ENCODE results near the gene B3GAT1.
A peak's percentile ranks its signal among the peaks of the same experiment; 100 is the strongest.
"Not testable (repeated sequence)": the region's sequence is repeated elsewhere in the genome, so short reads cannot be mapped to it uniquely, and the experiment has no call there.

Gene B3GAT1, protein sequence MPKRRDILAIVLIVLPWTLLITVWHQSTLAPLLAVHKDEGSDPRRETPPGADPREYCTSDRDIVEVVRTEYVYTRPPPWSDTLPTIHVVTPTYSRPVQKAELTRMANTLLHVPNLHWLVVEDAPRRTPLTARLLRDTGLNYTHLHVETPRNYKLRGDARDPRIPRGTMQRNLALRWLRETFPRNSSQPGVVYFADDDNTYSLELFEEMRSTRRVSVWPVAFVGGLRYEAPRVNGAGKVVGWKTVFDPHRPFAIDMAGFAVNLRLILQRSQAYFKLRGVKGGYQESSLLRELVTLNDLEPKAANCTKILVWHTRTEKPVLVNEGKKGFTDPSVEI

DNA sequence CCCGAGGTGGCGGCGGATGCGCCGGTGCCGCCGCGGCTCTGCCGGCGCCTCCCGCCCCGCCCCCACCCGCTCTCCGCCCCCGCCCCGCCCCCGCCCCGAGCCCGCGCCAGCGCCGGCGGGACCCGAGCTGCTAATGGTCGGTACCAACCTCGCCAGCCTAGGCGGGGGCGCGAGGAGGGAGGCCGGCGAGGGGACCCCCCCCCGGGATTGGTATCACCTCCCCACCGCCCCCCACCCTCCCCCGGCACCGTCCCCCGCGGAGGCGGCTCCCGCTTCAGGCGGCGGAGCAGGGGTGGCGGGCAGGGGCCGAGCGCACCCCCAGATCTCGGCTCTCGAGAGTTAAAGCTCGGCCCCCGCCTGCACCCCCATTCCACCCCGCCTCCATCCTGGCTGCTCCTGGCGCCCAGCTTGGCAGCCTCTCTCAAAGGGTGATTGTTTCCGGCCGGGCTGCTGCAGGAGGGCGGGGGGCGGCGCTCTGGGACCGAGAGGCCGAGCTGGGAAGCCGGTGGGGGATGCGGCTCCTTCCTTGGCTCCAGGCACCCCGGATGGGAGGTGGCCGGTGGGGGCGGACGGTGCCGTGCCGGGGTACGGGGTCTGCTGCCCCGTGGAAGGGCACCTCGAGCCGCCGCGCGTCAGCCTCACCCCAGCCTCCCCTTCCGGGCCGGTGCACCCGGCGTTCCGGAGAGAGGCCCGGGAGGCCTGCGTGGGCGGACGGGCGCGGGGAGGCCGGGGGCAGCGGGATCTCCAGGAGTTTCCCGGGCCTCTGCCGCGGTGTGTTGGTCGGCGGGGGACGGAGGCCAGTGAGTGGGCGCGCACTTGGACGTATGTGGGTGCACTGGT is at the start of gene B3GAT1:
TSS of gene B3GAT1 (minus strand) at position 40 of the 840 bp plus-strand sequence. CDS start 24,583 bp downstream, outside the sequence.
- peak in 1 of 2 experiments; percentile 20 for DNase-seq

DNA sequence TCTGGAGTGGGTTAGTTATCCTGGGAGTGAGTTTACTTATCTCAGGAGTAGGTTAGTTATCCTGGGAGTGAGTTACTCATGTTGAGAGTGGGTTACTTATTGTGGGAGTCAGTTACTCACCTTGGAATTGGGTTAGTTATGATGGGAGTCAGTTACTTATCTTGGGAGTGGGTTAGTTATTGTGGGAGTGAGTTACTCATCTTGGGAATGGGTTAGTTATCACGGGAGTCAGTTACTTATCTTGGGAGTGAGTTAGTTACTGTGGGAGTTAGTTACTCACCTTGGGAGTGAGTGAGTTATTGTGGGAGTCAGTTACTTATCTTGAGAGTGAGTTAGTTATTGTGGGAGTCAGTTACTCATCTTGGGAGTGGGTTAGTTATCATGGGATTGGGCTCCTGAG is 49.6 kb upstream of the B3GAT1 start:
- DNase-seq: no peak

DNA sequence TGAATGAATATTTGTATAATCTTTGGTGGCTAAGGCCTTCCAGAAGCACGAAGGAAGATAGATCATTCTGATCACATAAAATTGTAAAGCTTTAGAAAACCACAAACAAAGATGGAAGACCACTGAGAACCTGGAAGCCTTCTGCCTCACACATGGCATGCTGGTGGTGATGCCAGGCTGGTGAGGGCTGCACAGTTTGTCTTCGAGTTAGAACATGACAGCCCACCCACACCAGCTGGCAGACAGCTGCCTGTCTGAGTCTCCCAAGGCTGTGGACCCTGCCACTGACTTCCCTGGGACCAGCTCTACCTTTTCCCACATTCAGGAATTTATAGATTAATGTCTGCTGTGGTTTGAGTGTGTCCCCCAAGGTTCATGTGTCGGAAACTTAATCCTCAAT is 48.8 kb upstream of the B3GAT1 start:
- no peak for DNase-seq

DNA sequence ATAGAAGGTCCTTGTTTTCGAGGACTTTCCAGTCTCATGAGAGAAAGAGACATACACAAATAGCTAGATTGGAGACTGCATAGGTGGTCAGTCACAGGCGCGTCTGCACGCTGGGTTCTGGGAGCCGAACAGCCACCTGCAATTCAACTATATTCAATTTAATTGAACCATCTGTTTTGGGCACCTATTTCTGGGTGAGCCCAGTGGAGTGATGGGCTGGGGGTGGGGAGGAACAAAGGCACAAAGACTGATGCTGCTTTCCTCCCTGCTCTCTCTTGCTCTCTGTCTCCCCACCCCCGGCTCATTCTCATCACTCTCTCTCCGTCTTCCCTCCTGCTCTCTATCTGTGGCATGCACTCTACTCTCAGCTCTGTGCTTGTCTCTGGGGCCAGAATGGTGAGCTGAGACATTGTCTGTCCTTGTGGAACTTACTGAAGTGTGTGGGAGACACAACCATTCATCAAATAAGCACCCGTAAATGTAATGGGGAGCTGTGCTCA is 48.1 kb upstream of the B3GAT1 start:
- no peak for DNase-seq

DNA sequence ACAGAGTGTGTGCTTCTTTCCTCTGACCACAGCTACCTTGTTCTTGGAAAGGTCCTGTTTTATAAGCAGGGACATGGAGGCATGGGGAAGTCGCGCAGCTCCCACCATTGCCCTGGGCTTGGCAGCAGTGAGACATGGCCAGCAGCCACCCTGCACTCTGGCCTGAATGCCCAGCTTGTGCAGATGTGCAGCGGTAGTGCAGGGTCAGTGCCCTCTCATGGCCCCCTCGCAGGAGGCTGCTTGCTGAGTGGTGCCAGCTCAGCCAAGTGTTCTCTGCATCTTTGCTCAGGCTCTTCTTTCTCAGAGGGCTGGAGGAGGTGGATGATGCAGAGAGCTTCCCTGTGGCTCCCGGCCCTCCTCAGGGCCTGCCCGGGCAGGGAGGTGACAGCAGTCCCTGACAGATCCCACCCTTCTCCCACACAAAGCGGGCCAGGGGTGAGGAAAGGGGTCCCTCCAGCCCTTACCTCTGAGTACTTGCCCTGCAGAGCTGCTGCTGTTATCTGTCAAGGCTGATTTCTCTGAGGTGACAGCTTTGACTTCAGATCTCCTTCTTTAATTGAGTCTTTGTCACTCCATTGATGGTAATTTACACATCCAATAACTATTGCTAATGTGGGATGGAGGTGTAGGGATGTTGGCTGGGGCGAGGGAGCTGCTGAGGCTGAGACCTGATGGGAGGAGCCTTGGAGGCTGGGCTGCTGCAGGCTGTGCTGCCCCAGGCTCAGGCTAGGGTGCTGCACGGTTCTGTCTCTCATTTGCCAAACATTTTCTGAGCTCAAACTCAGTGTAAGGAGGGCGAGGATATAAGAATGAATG is 47.4 kb upstream of the B3GAT1 start:
- DNase-seq: no peak

DNA sequence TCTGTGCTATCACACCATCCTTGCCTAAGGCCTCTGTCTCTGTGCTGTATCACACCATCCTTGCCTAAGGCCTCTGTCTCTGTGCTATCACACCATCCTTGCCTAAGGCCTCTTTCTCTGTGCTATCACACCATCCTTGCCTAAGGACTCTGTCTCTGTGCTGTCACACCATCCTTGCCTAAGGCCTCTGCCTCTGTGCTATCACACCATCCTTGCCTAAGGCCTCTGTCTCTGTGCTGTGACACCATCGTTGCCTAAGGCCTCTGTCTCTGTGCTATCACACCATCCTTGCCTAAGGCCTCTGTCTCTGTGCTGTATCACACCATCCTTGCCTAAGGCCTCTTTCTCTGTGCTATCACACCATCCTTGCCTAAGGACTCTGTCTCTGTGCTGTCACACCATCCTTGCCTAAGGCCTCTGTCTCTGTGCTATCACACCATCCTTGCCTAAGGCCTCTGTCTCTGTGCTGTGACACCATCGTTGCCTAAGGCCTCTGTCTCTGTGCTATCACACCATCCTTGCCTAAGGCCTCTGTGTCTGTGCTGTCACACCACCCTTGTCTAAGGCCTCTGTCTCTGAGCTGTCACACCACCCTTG is 45.5 kb upstream of the B3GAT1 start:
- not testable (repeated sequence) for DNase-seq

DNA sequence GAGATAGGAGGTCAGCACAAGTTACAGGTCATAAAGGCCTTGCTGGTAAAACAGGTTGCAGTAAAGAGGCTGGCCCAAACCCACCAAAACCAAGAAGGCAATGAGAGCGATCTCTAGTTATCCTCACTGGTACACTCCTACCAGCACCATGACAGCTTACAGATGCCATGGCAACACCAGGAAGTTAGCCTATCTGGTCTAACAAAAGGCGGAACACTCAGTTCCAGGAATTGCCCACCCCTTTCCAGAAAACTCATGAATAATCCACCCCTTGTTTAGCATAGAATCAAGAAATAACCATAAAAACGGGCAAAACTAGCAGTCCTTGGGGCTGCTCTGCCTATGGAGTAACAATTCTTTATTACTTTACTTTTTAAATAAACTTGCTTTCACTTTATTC is 43.5 kb upstream of the B3GAT1 start:
- no peak for DNase-seq

DNA sequence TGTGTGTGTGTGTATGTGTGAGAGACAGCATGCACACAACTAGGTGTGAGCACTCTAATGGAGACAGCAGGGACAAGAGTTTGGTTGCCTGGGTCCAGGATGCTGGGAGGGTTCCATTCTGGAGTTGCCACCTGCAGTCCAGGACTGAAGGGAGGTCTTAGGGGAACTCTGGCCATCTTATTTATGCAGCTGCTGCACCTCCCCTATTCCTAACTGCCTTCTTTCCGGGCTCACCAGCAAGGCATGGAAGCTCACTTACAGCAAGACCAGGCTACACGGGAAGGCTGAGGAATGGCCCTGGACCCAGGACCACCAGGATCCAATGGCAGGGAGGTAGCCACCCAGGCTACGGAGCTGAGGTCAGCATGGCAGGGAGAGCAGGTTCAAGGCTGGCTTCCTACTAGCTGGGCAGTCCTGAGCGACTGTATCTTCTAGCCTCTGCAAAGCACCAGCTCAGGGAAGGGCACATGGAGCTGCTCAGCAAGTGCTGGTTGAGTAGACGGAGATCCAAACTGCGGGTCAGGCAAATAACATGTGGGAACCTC is 42.2 kb upstream of the B3GAT1 start:
- DNase-seq: no peak

DNA sequence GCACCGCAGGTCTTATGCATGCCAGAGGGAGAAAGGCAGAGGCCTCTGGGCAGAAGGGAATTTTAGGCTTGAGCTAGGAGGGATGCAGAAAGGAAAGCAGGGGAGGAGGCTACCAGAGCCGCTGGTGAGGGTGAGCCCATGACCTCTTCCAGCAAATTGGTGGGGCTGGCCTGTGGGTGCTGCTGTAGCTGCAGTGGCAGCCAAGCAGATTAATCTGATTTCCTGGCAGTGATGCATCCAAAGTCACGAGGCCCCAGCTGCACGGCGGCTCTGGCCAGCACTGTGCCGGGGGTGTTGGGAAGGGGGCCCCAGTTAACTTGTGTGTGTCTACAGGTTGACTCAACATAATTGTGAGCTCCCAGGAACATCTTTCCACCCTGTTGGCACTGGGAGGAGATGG is 41.4 kb upstream of the B3GAT1 start:
- no peak for DNase-seq

DNA sequence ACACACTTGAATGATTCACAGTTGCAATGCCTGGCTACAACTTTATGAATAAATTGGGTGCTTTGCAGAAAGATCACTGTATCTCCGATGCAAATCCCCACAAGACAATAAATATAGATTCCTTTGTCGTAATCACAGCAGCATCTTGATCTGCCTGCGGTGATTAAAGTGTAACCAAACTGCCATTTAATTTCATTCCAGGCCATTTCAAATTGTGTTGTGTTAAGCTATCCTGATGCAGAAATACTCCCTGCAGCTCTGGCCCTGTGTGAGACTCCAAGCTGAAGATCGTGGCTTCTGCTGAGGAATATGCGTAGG is 40.8 kb upstream of the B3GAT1 start:
- DNase-seq: no peak

DNA sequence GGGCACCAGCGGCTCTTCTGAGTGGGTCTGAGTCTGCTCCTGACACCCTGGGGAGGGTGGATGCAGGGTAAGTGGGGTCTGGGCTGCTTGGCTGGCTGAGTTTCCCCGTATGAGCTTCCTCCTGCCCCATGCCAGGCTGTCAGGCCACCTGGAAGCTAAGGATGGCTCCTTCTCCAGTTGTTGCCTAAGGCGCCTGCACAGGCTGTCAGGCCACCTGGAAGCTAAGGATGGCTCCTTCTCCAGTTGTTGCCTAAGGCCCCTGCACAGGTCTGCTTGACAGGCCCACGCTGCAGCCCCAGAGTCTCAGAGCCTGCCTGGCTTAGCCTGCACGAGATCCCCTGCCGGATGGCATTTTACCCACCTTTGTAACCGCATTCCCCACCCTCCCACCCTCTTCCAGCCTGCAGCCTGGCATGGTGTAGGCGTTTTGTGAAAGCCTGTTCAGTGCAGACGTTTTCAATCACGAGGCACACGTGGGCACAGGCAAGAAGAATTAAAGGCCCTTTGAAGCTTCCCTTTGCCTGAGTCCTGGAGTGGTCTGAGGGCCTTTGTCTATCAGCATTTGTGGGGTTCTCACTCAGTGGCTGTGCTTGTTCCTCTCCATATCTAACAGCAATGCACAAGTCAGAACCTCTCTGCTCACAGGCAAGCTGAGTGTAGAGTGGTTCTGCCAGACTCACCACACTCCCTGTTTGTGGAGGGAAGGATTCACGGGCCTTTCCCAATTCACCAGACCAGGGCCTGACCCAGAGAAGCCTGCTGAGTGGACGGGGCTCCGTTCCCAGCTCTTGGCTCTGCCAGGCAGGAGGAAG is 40.2 kb upstream of the B3GAT1 start:
- DNase-seq: no peak

DNA sequence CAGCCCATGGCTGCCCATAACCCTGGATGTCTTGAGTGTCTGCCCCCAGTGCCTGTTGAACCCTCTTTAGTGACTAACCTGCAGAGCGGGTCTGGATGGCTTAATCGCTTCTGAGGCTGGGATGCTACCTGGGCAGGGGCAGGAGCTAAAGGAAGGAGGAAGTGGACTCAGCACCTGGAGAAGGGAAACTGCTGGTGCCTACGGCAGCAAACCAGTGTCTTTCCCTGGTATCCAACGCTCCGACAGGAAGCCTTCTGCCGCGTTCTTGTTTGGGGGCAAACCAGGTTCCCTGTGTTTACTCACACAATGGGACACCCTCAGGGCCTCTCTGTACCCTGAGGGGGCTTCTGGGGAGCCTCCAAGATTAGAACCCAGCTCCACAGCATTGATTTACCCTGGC is 38.1 kb upstream of the B3GAT1 start:
- DNase-seq: no peak

DNA sequence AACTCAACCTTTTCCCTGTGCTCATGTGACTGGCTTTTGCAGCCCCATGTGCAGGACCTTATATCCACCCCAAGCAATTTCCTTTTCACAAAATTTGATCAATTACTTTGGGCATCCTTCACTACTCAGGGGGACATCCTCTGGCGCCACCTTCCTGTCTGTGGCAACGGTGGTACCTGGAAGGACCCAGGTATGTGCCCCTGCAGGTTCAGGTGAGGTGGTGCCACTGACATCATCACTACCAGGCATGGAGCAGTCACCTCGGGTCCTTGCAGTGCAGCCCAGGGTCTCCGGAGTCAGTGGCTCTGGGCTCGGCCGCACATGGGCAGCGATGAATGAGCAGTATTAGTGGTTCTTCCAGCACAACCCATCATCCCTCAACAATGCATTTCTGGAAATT is 37.7 kb upstream of the B3GAT1 start:
- no peak for DNase-seq

DNA sequence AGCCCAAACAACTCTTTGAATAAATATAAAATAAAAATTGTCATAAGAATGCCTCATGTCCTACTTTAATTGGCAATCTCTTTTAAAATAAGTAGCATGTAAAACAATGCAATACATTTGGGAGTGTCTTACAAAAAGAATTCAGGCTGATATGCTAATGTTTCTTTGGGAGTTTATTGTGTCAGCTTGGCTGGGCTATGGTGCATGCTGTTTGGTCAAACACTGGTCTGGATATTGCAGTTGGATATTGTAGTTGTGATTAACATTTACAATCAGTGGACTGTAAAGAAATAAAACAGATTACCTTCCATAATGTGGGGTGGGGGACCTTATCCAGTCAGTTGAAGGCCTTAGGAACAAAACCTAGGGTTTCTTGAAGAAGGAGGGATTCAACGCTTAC is 37.0 kb upstream of the B3GAT1 start:
- DNase-seq: no peak

DNA sequence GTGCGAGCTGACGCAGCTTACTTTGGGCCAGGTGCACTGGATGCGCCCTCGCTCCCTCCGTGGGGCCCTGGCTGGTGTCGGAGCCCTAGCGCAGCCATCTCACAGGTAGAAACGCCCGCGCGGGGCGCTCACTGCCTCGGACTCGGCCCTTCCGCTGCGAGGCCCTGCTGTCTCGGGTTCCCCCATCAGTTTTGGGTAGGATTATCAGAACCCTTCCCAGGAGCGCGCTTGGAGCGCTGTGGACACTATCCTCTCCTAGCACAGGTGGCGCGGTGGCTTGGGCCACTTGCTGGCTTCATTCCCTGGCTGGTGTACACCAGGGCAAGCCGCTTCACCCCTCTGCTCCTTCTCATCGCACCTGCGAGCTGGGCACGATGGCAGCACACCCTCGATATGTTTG is 35.7 kb upstream of the B3GAT1 start:
- no peak for DNase-seq

DNA sequence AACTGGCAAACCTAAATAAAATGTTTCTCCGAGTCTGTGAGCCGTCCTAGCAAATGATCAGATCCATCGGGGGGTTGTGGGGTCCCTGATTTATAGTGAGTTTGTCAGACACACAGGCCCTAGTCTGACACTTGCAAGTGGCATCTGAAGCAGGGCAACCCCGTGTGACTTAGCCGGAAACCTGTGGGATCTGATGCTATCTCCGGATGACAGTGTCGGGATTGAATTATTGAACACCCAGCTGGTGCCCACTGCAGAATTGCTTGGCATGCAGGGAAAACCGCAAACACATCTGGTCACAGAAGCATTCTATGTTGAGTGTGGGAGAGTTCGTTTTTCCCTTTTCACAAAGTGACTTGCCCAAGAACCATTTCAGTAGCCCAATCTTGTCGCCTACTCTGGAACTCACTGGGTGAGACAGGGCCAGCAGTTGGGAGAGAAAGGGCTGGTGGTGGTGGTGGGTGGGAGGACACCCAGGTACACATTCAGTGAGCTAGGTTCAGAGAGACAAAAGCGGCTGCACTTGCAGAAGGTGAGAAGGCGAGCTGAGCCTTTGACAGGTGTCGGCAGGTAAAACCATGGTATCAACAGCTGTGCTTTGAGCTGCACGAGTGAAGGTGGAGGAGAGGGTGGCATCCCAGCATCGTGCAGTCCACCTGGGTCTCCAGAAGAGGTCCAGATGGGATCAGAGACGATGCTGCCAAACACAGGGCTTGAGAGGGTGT is 33.7 kb upstream of the B3GAT1 start:
- no peak for DNase-seq

DNA sequence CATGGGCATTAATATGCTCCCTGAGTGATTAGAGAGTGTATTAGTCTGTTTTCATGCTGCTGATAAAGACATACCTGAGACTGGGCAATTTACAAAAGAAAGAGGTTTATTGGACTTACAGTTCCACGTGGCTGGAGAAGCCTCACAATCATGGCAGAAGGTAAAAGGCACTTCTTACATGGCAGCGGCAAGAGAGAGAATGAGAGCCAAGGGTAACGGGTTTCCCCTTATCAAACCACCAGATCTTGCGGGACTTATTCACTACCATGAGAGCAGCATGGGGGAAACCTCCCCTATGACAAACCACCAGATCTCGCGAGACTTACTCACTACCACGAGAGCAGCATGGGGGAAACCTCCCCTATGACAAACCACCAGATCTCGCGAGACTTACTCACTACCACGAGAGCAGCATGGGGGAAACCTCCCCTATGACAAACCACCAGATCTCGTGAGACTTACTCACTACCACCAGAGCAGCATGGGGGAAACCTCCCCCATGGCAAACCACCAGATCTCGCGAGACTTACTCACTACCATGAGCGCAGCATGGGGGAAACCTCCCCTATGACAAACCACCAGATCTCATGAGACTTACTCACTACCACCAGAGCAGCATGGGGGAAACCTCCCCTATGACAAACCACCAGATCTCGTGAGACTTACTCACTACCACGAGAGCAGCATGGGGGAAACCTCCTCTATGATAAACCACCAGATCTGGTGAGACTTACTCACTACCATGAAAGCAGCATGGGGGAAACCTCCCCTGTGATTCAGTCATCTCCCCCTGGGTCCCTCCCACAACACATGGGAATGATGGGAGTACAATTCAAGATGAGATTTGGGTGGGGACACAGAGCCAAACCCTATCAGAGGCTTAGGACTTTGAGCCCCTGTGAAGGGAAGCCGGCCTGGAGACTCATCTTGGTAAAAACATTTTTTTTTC is 32.4 kb upstream of the B3GAT1 start:
- DNase-seq: not testable (repeated sequence)

DNA sequence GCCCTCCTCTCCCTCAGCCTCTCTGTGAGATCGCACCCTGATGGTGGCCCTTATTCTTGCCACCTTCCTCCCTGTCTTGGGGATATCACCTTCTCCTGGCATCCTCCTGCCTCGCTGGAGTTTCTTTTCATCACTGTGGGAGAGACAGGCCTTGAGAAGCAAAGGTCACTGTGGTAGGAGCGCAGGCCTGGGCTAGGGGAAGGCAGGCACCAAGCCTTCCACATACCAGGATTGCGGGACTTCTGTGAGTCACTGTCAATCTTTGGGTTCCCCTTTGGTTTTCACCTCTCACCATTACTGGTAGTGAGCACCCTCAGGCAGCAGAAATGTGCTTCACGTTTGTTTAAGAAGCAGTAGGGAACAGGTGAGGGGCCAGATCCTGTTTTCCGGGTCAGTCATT is 31.2 kb upstream of the B3GAT1 start:
- no peak for DNase-seq

DNA sequence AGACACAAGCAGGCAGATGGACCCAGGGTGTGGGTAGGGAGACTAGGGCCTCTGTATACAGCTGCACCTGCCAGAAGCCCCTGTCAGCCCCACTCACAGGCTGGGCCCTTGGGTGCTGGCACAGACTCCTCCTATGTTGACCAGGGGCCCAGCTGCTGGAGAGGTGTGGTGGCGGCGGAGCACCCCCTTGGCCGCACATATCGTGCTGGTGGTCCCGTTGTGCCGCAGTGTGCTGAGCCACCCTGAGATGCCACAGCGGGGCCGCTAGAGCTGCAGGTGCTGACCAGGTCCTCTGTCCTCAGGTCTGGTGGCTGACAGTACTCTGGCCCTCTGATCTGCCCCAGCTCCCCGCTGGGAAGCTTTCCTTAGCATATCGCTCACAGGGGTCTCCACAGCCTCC is 30.2 kb upstream of the B3GAT1 start:
- DNase-seq: no peak

DNA sequence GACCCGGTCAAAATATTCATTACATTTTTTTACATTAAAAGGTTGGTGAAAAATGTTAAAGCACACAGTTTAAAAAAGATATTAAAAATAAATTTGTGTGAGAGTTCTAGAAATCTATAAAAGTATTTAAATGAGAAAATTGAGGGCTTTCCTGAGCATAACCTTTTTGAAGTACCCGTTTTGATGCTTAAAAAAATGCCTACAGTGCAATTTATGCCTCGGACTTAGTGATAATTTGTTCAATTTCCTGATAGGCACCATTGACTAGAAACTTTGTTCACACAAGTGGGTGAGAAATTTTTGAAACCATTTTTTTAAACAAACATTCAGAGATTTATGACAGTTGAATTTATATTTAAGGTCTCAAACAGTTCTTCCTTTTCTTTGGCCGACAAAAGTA is 29.7 kb upstream of the B3GAT1 start:
- DNase-seq: no peak

Measured in SW 1271 (cell line).